Testis (tissue), 3 donors: ENCODE measurements around the gene UBQLN4. TPM values are rescaled to one million over a fixed set of nuclear protein-coding genes. Genes with fewer than 3 reads are reported as not detected.
"Not testable (repeated sequence)": the region's sequence is repeated elsewhere in the genome, so short reads cannot be mapped to it uniquely, and the experiment has no call there.

Experiments used
- DNase-seq: peaks from one replicate; pipeline ENCODE4 v3.0.0-alpha.2; 2019
- H3K27ac ChIP-seq, 2 donors: fragments of 200-600 bp; sonication (generic); one replicate each; pipeline ENCODE4 v1.5.1; 2019
- H3K27me3 ChIP-seq: fragments of 200-600 bp; sonication (generic); one replicate; pipeline ENCODE4 v1.5.1; 2019
- H3K36me3 ChIP-seq: fragments of 200-600 bp; sonication (generic); one replicate; pipeline ENCODE4 v1.5.1; 2017; ENCODE audit warnings: low read depth; ENCODE audit errors: missing control alignments
- H3K4me1 ChIP-seq: fragments of 200-600 bp; sonication (generic); one replicate; pipeline ENCODE4 v1.5.1; 2019
- H3K4me3 ChIP-seq, 2 donors: fragments of 200-600 bp; sonication (generic); one replicate each; pipeline ENCODE4 v1.5.1; 2017 to 2019
- H3K9me3 ChIP-seq: fragments of 200-600 bp; sonication (generic); one replicate; pipeline ENCODE4 v1.5.1; 2017
- POLR2A ChIP-seq: fragments of 450-650 bp; IDR thresholded peaks from one replicate; pipeline ENCODE4 v1.6.1; 2017; ENCODE audit warnings: antibody characterized with exemption, mild to moderate bottlenecking, moderate library complexity
- whole genome bisulfite sequencing, 2 donors: methylation state at CpG; one replicate each; pipeline ENCODE4 v1.1.5; 2018; 5-methylcytosine and 5-hydroxymethylcytosine counted together
- intact Hi-C: fragments of 100-400 bp; cut with DNase I; formaldehyde crosslinking; loops from one replicate; pipeline ENCODE4 v1.15.1; 2023; ENCODE audit warnings: low total_unique reads
- polyA plus RNA-seq: library from polyadenylated mRNA; stranded (reverse); fragments of 350-450 nt; fragmentation: Illumina TruSeq; extraction: RNeasy Lipid Tissue Mini Kit (QIAGEN cat#74804); gene quantifications from one replicate; pipeline ENCODE4 v1.2.3, GENCODE V29; 2014; ENCODE audit warnings: low read depth, low replicate concordance; ENCODE audit not compliant: insufficient read depth
- total RNA-seq, 2 donors: library from RNA; depleted of rRNA; stranded (reverse); fragments of >200 nt; gene quantifications; one replicate each; pipeline ENCODE4 v1.2.3, GENCODE V29; 2016
- TF ChIP-seq, protein P1 (sequence below), 3 experiments: fragments of 450-650 bp in 2 of 3; fragments of 200-600 bp in 1 of 3; sonication (generic) in 1 of 3; IDR thresholded peaks; one replicate each; pipeline ENCODE4 v1.5.1; 2016 to 2019; ENCODE audit warnings: antibody characterized with exemption in 3 of 3, mild to moderate bottlenecking in 2 of 3, moderate library complexity in 1 of 3

UBQLN4 gene
- total and polyA plus RNA-seq, 3 donors from 2014 or later: 34.4 to 42.7 (median 41.0) TPM

DNA sequence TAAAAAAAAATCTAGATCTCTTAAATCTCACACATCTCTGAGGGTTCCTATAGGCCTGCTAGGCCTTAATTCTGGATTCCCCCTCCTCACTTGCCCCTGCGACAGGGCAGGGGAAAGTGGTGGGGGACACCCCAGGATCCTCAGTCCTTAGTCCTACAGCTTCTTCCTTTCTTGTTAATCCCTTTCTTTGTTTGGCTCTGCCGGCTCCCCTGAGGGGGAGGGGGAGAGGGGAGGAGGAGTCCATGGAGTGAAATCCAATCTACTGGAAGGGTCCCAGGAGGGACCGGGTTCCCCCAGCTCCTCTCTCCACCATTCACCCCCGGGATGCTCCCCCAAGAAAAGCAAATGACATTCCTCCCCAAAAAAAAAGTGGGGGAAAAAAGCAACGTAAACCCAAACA, 20.1 kb upstream of the UBQLN4 start:
- no peak overlapping the region for H3K27ac ChIP-seq
- no peak overlapping the region for H3K4me3 ChIP-seq
- H3K4me1 ChIP-seq: no peaks in the 10 kb centered on the region
- intact Hi-C loops: no loop called here
- no peaks in the 10 kb centered on the region for H3K36me3 ChIP-seq
- 59 to 62% methylated on average over 5 of the region's 5 CpGs for WGBS, 2 donors
- DNase-seq: no peak
- TF ChIP-seq, protein P1, sequence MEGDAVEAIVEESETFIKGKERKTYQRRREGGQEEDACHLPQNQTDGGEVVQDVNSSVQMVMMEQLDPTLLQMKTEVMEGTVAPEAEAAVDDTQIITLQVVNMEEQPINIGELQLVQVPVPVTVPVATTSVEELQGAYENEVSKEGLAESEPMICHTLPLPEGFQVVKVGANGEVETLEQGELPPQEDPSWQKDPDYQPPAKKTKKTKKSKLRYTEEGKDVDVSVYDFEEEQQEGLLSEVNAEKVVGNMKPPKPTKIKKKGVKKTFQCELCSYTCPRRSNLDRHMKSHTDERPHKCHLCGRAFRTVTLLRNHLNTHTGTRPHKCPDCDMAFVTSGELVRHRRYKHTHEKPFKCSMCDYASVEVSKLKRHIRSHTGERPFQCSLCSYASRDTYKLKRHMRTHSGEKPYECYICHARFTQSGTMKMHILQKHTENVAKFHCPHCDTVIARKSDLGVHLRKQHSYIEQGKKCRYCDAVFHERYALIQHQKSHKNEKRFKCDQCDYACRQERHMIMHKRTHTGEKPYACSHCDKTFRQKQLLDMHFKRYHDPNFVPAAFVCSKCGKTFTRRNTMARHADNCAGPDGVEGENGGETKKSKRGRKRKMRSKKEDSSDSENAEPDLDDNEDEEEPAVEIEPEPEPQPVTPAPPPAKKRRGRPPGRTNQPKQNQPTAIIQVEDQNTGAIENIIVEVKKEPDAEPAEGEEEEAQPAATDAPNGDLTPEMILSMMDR (IDR thresholded peaks at IDR 0.05): no peak
- no peak for TF ChIP-seq POLR2A
- no peaks in the 10 kb centered on the region for H3K9me3 ChIP-seq
- no peaks in the 10 kb centered on the region for H3K27me3 ChIP-seq

DNA sequence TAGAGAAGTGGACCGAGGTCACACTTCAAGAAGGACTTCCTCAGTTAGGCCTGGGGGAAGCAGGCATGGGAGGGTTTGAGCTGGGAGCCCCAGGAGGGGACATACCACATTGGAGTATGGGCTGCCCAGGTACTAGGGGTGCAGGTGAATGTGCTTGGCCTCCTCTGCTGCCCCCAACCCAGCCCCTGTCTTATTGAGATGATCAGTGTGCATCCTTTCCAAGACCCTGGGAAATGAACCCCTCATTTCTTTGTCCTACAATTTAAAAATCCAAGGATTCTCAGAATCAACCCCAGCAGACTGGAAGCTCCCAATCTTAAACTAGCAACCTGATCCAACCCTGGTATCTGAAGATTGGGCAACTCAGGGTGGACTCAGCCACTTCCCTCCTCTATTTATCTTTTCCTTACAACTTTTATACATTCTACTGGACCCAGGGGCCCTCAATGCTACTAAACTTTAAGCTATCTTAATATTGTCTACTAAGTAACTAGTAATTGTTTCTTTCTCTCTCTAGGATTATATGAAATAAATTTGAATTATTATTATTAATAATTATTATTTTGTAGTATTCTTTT, 19.6 kb upstream of the UBQLN4 start:
- 0 to 43% methylated on average over 1 of the region's 1 CpG for WGBS, 2 donors
- no peak overlapping the region for H3K27ac ChIP-seq
- intact Hi-C loops: no loop called here
- H3K36me3 ChIP-seq: no peaks in the 10 kb centered on the region
- H3K9me3 ChIP-seq: no peaks in the 10 kb centered on the region
- TF ChIP-seq, protein P1 (IDR thresholded peaks at IDR 0.05): no peak
- TF ChIP-seq POLR2A: no peak
- H3K4me3 ChIP-seq: no peak overlapping the region
- DNase-seq: no peak
- no peaks in the 10 kb centered on the region for H3K27me3 ChIP-seq
- no peaks in the 10 kb centered on the region for H3K4me1 ChIP-seq

DNA sequence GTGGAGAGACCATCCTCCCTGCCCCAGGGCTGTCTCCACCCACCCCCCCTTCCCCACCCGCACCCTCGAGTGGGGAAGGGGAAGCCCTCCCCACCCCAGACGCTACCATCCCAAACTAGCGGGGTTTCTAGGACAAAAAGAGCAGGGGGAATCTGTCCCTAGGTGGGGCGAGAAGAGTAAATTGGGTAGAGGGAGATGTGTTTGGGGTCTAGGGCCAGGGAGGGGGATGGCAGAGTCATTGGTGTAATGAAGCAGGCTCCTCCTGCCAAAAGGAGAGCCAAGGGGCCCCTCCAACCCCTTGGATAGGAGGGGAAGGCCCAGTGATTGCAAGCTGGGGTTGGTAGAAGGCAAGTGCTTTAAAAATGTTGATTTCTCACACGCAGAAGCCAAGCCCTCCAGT, 18.7 kb upstream of the UBQLN4 start:
- DNase-seq: no peak
- H3K36me3 ChIP-seq: no peaks in the 10 kb centered on the region
- WGBS, 2 donors: 66 to 76% methylated on average over 6 of the region's 6 CpGs
- no peaks in the 10 kb centered on the region for H3K9me3 ChIP-seq
- H3K4me1 ChIP-seq: no peaks in the 10 kb centered on the region
- TF ChIP-seq, protein P1 (IDR thresholded peaks at IDR 0.05): no peak
- TF ChIP-seq POLR2A: no peak
- no peak overlapping the region for H3K27ac ChIP-seq
- intact Hi-C loops: no loop called here
- no peaks in the 10 kb centered on the region for H3K27me3 ChIP-seq
- no peak overlapping the region for H3K4me3 ChIP-seq

DNA sequence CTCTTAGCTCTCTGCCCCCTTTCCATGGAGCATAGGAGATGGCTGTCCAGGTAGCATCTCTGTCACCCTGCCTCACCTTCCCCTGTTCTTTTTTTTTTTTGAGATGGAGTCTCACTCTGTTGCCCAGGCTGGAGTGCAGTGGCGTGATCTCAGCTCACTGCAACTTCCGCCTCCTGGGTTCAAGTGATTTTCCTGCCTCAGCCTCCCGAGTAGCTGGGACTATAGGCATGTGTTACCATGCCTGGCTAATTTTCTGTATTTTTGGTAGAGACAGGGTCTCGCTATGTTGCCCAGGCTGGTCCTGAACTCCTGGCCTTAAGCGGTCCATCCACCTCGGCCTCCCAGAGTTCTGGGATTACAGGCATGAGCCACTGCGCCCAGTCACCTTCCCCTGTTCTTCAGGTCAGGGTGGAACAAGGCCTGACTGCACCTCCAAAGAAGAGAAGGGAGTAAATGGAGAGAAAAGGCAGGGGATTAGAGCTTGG, 17.8 kb upstream of the UBQLN4 start:
- H3K27me3 ChIP-seq, intact Hi-C loops, DNase-seq, H3K9me3 ChIP-seq, H3K36me3 ChIP-seq, H3K4me1 ChIP-seq, H3K4me3 ChIP-seq, H3K27ac ChIP-seq: not testable (repeated sequence)
- WGBS, 2 donors: 88 to 91% methylated on average over 7 of the region's 7 CpGs

DNA sequence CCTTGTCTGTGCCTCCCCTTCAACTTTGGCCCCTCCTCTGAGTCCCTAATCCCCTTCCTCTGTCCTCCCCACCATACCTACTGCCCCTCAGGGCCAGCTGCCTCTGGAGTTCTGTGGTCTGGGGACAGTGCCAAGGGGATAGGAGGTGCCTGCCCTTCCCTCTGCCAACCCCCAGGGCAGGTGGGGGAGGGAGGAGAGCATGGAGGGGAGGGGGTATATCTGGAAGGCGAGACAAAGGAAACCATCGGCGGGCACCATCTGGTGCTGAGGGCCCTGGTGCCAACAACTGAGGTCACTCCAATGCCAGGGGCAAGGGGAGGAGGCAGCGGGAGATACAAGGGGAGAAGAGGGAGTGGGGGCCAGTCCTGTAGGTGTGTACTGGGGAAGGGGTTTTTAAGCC, 16.9 kb upstream of the UBQLN4 start:
- intact Hi-C loops: no loop called here
- Histone ChIP-seq H3K4me1 (no peaks in the 10 kb centered on the region), H3K36me3 (no peaks in the 10 kb centered on the region), H3K27me3 (no peaks in the 10 kb centered on the region), H3K27ac (no peak overlapping the region), H3K9me3 (no peaks in the 10 kb centered on the region), H3K4me3 (no peak overlapping the region)
- 60 to 67% methylated on average over 4 of the region's 4 CpGs for WGBS, 2 donors
- no peak for DNase-seq
- no peak for TF ChIP-seq POLR2A
- TF ChIP-seq, protein P1 (IDR thresholded peaks at IDR 0.05): no peak
